Keratinocyte (primary cell): ENCODE results near the gene PTPRT. TPM values are rescaled to one million over a fixed set of nuclear protein-coding genes. Genes with fewer than 3 reads are reported as not detected.

Experiments
- DNase-seq: peaks from one replicate; pipeline ENCODE4 v3.0.0-alpha.2; 2011; ENCODE audit warnings: low read depth, missing footprints, low spot score
- FAIRE-seq: peaks from 2 replicates; lab custom pipeline; 2011; peaks lifted over from hg19 to GRCh38; lab: Jason Lieb, UNC
- H2AFZ ChIP-seq: 2 replicates; pipeline ENCODE4 v1.6.0; 2012; ENCODE audit warnings: low read length, control low read depth, inconsistent platforms; ENCODE audit not compliant: control insufficient read depth
- H3K27ac ChIP-seq: 2 replicates; pipeline ENCODE4 v1.5.1; 2011; ENCODE audit warnings: low read length; ENCODE audit not compliant: control insufficient read depth, insufficient read depth
- H3K27me3 ChIP-seq: 3 replicates; pipeline ENCODE4 v1.6.0; 2011; ENCODE audit warnings: low read length; ENCODE audit not compliant: control insufficient read depth, insufficient read depth; ENCODE audit errors: extremely low read depth
- H3K36me3 ChIP-seq, 2 experiments: 2 replicates in 1 of 2; 3 replicates in 1 of 2; pipeline ENCODE4 v1.5.1; 2011; ENCODE audit warnings: low read length in 2 of 2, mild to moderate bottlenecking in 1 of 2; ENCODE audit not compliant: control insufficient read depth in 2 of 2, insufficient read depth in 2 of 2; ENCODE audit errors: extremely low read depth in 1 of 2
- H3K4me1 ChIP-seq: 3 replicates; pipeline ENCODE4 v1.5.1; 2011; ENCODE audit warnings: low read length; ENCODE audit not compliant: control insufficient read depth, insufficient read depth; ENCODE audit errors: extremely low read depth
- H3K4me2 ChIP-seq: 3 replicates; pipeline ENCODE4 v1.6.0; 2011; ENCODE audit warnings: low read depth, low read length; ENCODE audit not compliant: control insufficient read depth, insufficient read depth; ENCODE audit errors: extremely low read depth
- H3K4me3 ChIP-seq, 3 experiments: fragments of 200-600 bp in 1 of 3; sonication (generic) in 1 of 3; 2 replicates in 2 of 3; 3 replicates in 1 of 3; pipeline ENCODE4 v1.5.1; 2011 to 2016; ENCODE audit warnings: low read length in 3 of 3, mild to moderate bottlenecking in 3 of 3, control low read depth in 2 of 3, inconsistent platforms in 1 of 3, low read depth in 1 of 3, mixed read lengths in 1 of 3, mixed run types in 1 of 3, moderate library complexity in 1 of 3; ENCODE audit not compliant: control insufficient read depth in 2 of 3, insufficient read depth in 2 of 3; ENCODE audit errors: extremely low read depth in 1 of 3
- H3K79me2 ChIP-seq: 2 replicates; pipeline ENCODE4 v1.6.0; 2012; ENCODE audit warnings: low read length; ENCODE audit not compliant: control insufficient read depth, insufficient read depth
- H3K9ac ChIP-seq: 3 replicates; pipeline ENCODE4 v1.6.0; 2011; ENCODE audit warnings: low read length; ENCODE audit not compliant: control insufficient read depth, insufficient read depth; ENCODE audit errors: extremely low read depth
- H3K9me1 ChIP-seq: 3 replicates; pipeline ENCODE4 v1.6.0; 2011; ENCODE audit warnings: low read length; ENCODE audit not compliant: control insufficient read depth, insufficient read depth; ENCODE audit errors: extremely low read depth
- H3K9me3 ChIP-seq: 2 replicates; pipeline ENCODE4 v1.5.1; 2012; ENCODE audit warnings: low read depth, low read length; ENCODE audit not compliant: control insufficient read depth
- H4K20me1 ChIP-seq: 3 replicates; pipeline ENCODE4 v1.6.0; 2011; ENCODE audit warnings: low read length; ENCODE audit not compliant: control insufficient read depth, insufficient read depth; ENCODE audit errors: extremely low read depth
- EZH2 ChIP-seq: IDR thresholded peaks from one replicate; pipeline ENCODE4 v1.6.1; 2012; ENCODE audit warnings: inconsistent platforms, mild to moderate bottlenecking, low read length, moderate library complexity
- dilution Hi-C: fragments of 300-500 bp; cut with MboI; formaldehyde crosslinking; loops from one replicate; pipeline ENCODE4 v1.7.0; 2020; ENCODE audit warnings: low sequenced_read_pairs; ENCODE audit not compliant: extremely low pct_ligation_motif_present
- polyA plus RNA-seq, 5 experiments: library from polyadenylated mRNA; depleted of rRNA in 3 of 5; stranded (reverse) in 3 of 5; stranded (forward) in 1 of 5; unstranded in 1 of 5; fragments of >200 nt; gene quantifications; 1 replicate in 1 of 5; 2 replicates in 3 of 5; 3 replicates in 1 of 5; pipeline versions ENCODE4 v1.2.1 to v1.2.3, GENCODE V29; 2011 to 2012; ENCODE audit warnings: missing spikeins in 2 of 5, low read depth in 1 of 5, low replicate concordance in 1 of 5
- TF ChIP-seq, protein P1 (sequence below), 3 experiments: IDR thresholded peaks in 1 of 3; conservative IDR thresholded peaks in 1 of 3; optimal IDR thresholded peaks in 1 of 3; 2 replicates in 2 of 3; 3 replicates in 1 of 3; pipeline versions ENCODE3 to v1.5.1; 2011; ENCODE audit warnings: low read length in 3 of 3, mild to moderate bottlenecking in 3 of 3, moderate library complexity in 2 of 3, control low read depth in 1 of 3, inconsistent platforms in 1 of 3; ENCODE audit not compliant: insufficient read depth in 2 of 3; ENCODE audit errors: extremely low read depth in 1 of 3

PTPRT gene
- polyA plus RNA-seq, 1 donor (not counting 4 experiments of a cell fraction or from before 2014, with no cell fraction given) = not detected

DNA sequence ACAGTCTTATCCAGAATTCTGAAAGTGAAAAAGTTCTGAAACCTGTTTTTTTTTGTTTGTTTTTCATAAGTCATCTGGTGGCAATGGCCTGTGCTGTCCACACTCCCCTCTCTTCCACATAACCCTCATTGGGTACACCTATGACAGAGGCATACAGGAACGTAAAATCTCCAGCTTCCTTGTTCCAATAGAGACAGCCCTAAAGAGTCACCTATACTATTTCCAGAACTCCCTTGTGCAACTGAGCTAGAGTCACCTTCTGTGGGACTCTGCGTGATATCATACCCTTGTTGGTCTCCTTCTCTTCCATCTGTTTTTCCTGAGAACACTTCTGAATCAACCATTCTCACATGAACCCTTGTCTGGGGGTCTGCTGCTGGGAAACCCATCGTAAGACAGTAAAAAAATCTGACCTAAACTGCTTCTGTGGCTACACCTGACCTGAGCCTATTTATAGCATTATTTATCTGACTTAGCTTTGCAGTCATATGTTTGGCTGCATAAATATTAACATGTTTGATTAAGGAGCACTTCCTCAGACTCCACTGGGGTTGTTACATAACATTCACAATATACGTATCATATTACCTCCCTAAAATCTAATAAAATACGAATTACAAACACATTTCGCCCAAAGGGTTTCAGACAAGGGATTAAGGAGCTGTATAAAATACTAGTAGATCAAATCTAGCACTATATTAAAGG is 151.9 kb downstream of the PTPRT start:
- Histone ChIP-seq H3K79me2 (no peaks in the 10 kb centered on the region), H2AFZ (no peak overlapping the region), H3K36me3 (no peaks in the 10 kb centered on the region), H3K27me3 (no peaks in the 10 kb centered on the region), H3K4me2 (no peak overlapping the region), H3K9me3 (peaks cover 2% of the 10 kb centered on the region), H3K9ac (no peak overlapping the region), H4K20me1 (no peaks in the 10 kb centered on the region), H3K4me1 (no peaks in the 10 kb centered on the region), H3K9me1 (no peaks in the 10 kb centered on the region), H3K4me3 (no peak overlapping the region), H3K27ac (no peak overlapping the region)
- DNase-seq (no peak), FAIRE-seq (no peak)
- TF ChIP-seq, protein P1, sequence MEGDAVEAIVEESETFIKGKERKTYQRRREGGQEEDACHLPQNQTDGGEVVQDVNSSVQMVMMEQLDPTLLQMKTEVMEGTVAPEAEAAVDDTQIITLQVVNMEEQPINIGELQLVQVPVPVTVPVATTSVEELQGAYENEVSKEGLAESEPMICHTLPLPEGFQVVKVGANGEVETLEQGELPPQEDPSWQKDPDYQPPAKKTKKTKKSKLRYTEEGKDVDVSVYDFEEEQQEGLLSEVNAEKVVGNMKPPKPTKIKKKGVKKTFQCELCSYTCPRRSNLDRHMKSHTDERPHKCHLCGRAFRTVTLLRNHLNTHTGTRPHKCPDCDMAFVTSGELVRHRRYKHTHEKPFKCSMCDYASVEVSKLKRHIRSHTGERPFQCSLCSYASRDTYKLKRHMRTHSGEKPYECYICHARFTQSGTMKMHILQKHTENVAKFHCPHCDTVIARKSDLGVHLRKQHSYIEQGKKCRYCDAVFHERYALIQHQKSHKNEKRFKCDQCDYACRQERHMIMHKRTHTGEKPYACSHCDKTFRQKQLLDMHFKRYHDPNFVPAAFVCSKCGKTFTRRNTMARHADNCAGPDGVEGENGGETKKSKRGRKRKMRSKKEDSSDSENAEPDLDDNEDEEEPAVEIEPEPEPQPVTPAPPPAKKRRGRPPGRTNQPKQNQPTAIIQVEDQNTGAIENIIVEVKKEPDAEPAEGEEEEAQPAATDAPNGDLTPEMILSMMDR (optimal IDR thresholded peaks at IDR 0.05 in 1 of 3, IDR thresholded peaks at IDR 0.05 in 1 of 3, conservative IDR thresholded peaks at IDR 0.05 in 1 of 3; ENCODE audit: extremely low read depth in 1 of 3, insufficient read depth in 2 of 3, low read length in 3 of 3) = no peak
- TF ChIP-seq EZH2 = no peak
- dilution Hi-C loops = no loop called here

GRCh38 chr20:43034981-43035724 is 154.6 kb downstream of the PTPRT start:
- no peaks in the 10 kb centered on the region for H3K9me1 ChIP-seq
- dilution Hi-C loops = no loop called here
- TF ChIP-seq, protein P1 (optimal IDR thresholded peaks at IDR 0.05 in 1 of 3, IDR thresholded peaks at IDR 0.05 in 1 of 3, conservative IDR thresholded peaks at IDR 0.05 in 1 of 3; ENCODE audit: extremely low read depth in 1 of 3, insufficient read depth in 2 of 3, low read length in 3 of 3) = no peak
- TF ChIP-seq EZH2 = no peak
- no peaks in the 10 kb centered on the region for H3K36me3 ChIP-seq
- no peaks in the 10 kb centered on the region for H4K20me1 ChIP-seq
- no peak overlapping the region for H2AFZ ChIP-seq
- peaks cover 3% of the 10 kb centered on the region for H3K9me3 ChIP-seq
- no peak for FAIRE-seq
- no peak overlapping the region for H3K27ac ChIP-seq
- no peaks in the 10 kb centered on the region for H3K79me2 ChIP-seq
- H3K27me3 ChIP-seq = no peaks in the 10 kb centered on the region
- H3K4me3 ChIP-seq = no peak overlapping the region
- no peak overlapping the region for H3K4me2 ChIP-seq
- no peak for DNase-seq
- H3K4me1 ChIP-seq = no peaks in the 10 kb centered on the region
- H3K9ac ChIP-seq = no peak overlapping the region
